Renal cortical epithelial cell (primary cell): ENCODE results near the gene CBX1. TPM values are rescaled to one million over a fixed set of nuclear protein-coding genes. Genes with fewer than 3 reads are reported as not detected.

Experiments
- DNase-seq: peaks from one replicate; pipeline ENCODE4 v3.0.0-alpha.2; 2011; ENCODE audit warnings: low read depth
- total RNA-seq: library from RNA; depleted of rRNA; stranded (reverse); fragments of >200 nt; gene quantifications from 2 replicates; pipeline ENCODE4 v1.2.3, GENCODE V29; 2014

CBX1 gene
- total RNA-seq, 1 donor from 2014 or later, result 88.3 TPM

- peak; percentile 78 for DNase-seq
These were observed 74.6 kb downstream of the CBX1 start for GRCh38 chr17:48026502-48027321.

GRCh38 chr17:48025904-48026501, 75.3 kb downstream of the CBX1 start:
- peak; percentile 62 for DNase-seq

- DNase-seq, result peak; percentile 94
These were observed 76.0 kb downstream of the CBX1 start for GRCh38 chr17:48025040-48025903.

- DNase-seq, result peak; percentile 41
These were observed 76.9 kb downstream of the CBX1 start for GRCh38 chr17:48024149-48025039.

- DNase-seq, result peak; percentile 64
These were observed 77.7 kb downstream of the CBX1 start for GRCh38 chr17:48023400-48024148.

DNA sequence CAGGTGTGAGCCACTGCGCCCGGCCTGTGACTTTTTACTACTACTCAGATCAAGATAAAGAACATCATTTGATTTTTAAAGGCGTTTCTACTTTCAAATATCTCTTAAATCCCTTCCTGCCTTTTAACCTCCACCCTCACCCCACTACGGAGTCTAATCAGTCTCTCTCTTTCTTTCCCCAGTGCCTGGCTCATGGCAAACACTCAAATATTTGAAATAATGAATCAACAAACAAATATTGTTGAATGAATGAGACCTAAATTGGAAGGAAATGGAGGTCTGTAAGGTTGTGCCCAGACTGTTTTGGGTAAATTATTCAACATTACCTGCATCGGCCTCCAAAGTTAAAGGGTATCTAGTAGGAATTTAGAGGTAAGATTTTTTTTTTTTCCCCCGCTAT, 78.4 kb downstream of the CBX1 start:
- no peak for DNase-seq

DNA sequence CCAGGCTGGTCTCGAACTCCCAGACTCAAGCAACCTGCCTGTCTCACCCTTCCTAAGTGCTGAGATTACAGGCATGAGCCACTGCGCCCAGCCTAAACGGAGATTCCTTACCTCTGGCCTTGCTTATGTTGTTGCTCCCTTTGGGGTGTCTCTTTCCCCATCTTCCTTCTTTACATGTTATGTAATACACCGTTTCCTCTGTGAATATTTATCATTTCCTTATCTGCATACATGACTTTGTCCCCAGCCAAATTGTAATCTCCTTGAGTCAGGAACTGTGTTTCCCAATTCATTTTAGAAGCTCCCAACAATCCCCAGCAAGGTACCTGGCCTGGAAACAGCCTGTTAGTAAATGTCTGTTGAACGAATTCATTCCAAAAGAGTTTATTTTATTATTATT, 79.3 kb downstream of the CBX1 start:
- no peak for DNase-seq

Other genes starting within 250 kb of the CBX1 start
- 0.35 and 3.1 TPM in 2 replicates for gene SP2, start 205.2 kb downstream of the CBX1 start, total RNA-seq
- gene PNPO, start 159.9 kb downstream of the CBX1 start, total RNA-seq, result 76.7 and 77.6 TPM in 2 replicates
- gene PRR15L, start 143.6 kb downstream of the CBX1 start, total RNA-seq, result 0.85 and 6.9 TPM in 2 replicates
- gene CDK5RAP3, start 130.4 kb downstream of the CBX1 start, total RNA-seq, result 50.7 and 66.2 TPM in 2 replicates
- gene COPZ2, start 63.7 kb downstream of the CBX1 start, total RNA-seq, result 6.8 and 8.0 TPM in 2 replicates
- 75.0 and 267 TPM in 2 replicates for gene NFE2L1, start 53.1 kb downstream of the CBX1 start, total RNA-seq
- gene SNX11, start 6.3 kb upstream of the CBX1 start, total RNA-seq, result 16.1 and 25.0 TPM in 2 replicates